ENCODE measurements around the gene ERF.

ERF gene

GRCh38 chr19:42251572-42252358 is 3.2 kb downstream of the ERF start:
- no peak for TF ChIP-seq CTCF (IDR thresholded peaks at IDR 0.05; ENCODE audit: control extremely low read depth, extremely low read depth, low read depth, missing control alignments)
- POLR2A ChIA-PET, result interaction anchor here (0.6 kb wide), 1 partner anchor 53 kb away, joined by 7 read pairs; no protein-coding TSS in a partner anchor
- CTCF ChIA-PET, result interaction anchor here (1.0 to 1.2 kb wide), 3 partner anchors 9 to 45 kb away, joined by 3 to 5 read pairs (median 4); no protein-coding TSS in a partner anchor
- DNase-seq (ENCODE audit: extremely low spot score), result no peak

- no peak for DNase-seq (ENCODE audit: extremely low spot score)
- POLR2A ChIA-PET, result interaction anchor here (0.5 to 0.6 kb wide), 2 partner anchors 53 to 63 kb away, joined by 7 to 9 read pairs; no protein-coding TSS in a partner anchor
- no peak for TF ChIP-seq CTCF (IDR thresholded peaks at IDR 0.05; ENCODE audit: control extremely low read depth, extremely low read depth, low read depth, missing control alignments)
- CTCF ChIA-PET, result interaction anchor here (1.2 kb wide), 1 partner anchor 8 kb away, joined by 5 read pairs; no protein-coding TSS in a partner anchor
These were observed 4.0 kb downstream of the ERF start for GRCh38 chr19:42250666-42251531.

GRCh38 chr19:42250183-42250665 is 4.7 kb downstream of the ERF start:
- no peak for DNase-seq (ENCODE audit: extremely low spot score)
- POLR2A ChIA-PET, result no interaction called here
- CTCF ChIA-PET, result interaction anchor here (0.8 to 1.2 kb wide), 3 partner anchors 20 to 46 kb away, joined by 3 to 5 read pairs (median 5); no protein-coding TSS in a partner anchor
- no peak for TF ChIP-seq CTCF (IDR thresholded peaks at IDR 0.05; ENCODE audit: control extremely low read depth, extremely low read depth, low read depth, missing control alignments)

- ChIA-PET POLR2A (no interaction called here), CTCF (interaction anchor here (0.8 to 1.2 kb wide), 3 partner anchors 20 to 47 kb away, joined by 3 to 5 read pairs (median 5); no protein-coding TSS in a partner anchor)
- TF ChIP-seq CTCF (IDR thresholded peaks at IDR 0.05; ENCODE audit: control extremely low read depth, extremely low read depth, low read depth, missing control alignments), result no peak
- DNase-seq (ENCODE audit: extremely low spot score), result no peak
These were observed 5.2 kb downstream of the ERF start for GRCh38 chr19:42249769-42250168.

- no peak for TF ChIP-seq CTCF (IDR thresholded peaks at IDR 0.05; ENCODE audit: control extremely low read depth, extremely low read depth, low read depth, missing control alignments)
- no peak for DNase-seq (ENCODE audit: extremely low spot score)
- ChIA-PET POLR2A (no interaction called here), CTCF (interaction anchor here (1.1 to 8.8 kb wide), 3 partner anchors 19 to 47 kb away, joined by 3 to 87 read pairs (median 5); no protein-coding TSS in a partner anchor)
These were observed 5.7 kb downstream of the ERF start for GRCh38 chr19:42249149-42249750.
